Measurements from ENCODE around the gene MARCHF3.

DNA sequence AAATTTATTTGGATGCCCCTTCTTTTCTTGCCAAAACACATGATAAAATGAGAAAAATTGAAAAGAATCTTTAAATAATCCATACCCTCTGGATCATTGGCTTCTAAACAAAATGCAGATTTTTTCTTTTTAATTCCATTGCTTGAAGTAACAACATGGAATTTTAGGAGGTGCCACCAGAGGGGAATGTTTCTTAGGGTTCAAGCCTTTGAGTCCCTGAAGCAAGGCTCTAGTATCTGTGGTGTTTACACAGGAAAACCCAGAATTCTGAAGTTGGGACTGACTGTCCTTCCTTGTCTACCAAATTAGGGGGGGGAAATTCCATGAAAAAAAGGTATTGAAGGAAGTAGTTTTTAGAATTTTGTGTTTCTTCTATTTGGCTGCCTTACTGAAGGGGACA, 184.0 kb downstream of the MARCHF3 start:
- TF ChIP-seq POLR2A (IDR thresholded peaks at IDR 0.05): no peak
- TF ChIP-seq CTCF (IDR thresholded peaks at IDR 0.05): no peak
